GM23248 (cell line): Measurements from ENCODE around the gene TARS3.

Source experiments
- EZH2 ChIP-seq: fragments of 200-600 bp; sonication (generic); IDR thresholded peaks from 2 replicates; pipeline ENCODE4 v1.6.1; 2018; ENCODE audit warnings: antibody characterized with exemption, mild to moderate bottlenecking; ENCODE audit not compliant: insufficient read depth, poor library complexity, severe bottlenecking
- EZH2phosphoT487 ChIP-seq: fragments of 200-600 bp; sonication (generic); IDR thresholded peaks from 2 replicates; pipeline ENCODE4 v1.6.1; 2018; ENCODE audit warnings: antibody characterized with exemption, moderate library complexity, mild to moderate bottlenecking, low read depth; ENCODE audit not compliant: insufficient read depth

GRCh38 chr15:101684384-101684783 lies 39.9 kb downstream of the TARS3 start:
- TF ChIP-seq EZH2 (no peak), EZH2phosphoT487 (no peak)
